ENCODE results near the gene NKG7. TPM values are rescaled to one million over a fixed set of nuclear protein-coding genes. Genes with fewer than 3 reads are reported as not detected.

The NKG7 gene
- total and polyA plus RNA-seq, 11 donors: 1.0 to 31.2 (median 2.4) TPM; not detected in 2

DNA sequence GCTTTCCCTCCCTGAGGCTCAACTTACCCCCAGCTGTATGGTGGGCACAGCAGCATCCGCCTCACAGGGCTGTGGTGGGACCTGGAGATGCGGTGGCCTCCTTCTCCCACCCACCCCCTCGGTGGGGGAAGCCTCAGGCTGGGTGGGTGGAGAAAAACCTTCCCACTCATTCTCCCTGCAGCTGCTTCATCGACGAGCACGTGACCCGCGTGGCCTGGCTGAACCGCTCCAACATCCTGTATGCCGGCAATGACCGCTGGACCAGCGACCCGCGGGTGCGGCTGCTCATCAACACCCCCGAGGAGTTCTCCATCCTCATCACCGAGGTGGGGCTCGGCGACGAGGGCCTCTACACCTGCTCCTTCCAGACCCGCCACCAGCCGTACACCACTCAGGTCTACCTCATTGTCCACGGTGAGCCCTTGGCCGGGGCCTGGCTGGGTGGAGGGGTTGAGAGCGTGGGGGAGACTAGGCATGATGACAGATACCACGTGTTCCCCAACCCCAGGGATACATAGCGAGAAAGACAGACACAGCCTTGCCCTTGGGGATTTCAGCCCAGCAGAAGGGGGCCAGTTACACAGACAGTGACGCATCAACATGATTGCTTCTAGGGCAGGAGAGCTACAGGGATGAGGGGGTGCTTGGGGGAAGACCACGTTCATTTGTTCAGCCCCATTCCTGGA lies 48.8 kb downstream of the NKG7 start:
- DNase-seq (no peak), ATAC-seq (no peak)
- Histone ChIP-seq H3K9me3 (no peaks in the 10 kb centered on the region), H3K27me3 (peaks cover 19 to 52% (median 29%) of the 10 kb centered on the region in 9 donors), H3K4me1 (peaks cover 0 to 17% (median 4%) of the 10 kb centered on the region in 12 donors), H3K4me3 (no peak overlapping the region), H3K36me3 (no peaks in the 10 kb centered on the region), H3K27ac (no peak overlapping the region)
- TF ChIP-seq, protein P1, sequence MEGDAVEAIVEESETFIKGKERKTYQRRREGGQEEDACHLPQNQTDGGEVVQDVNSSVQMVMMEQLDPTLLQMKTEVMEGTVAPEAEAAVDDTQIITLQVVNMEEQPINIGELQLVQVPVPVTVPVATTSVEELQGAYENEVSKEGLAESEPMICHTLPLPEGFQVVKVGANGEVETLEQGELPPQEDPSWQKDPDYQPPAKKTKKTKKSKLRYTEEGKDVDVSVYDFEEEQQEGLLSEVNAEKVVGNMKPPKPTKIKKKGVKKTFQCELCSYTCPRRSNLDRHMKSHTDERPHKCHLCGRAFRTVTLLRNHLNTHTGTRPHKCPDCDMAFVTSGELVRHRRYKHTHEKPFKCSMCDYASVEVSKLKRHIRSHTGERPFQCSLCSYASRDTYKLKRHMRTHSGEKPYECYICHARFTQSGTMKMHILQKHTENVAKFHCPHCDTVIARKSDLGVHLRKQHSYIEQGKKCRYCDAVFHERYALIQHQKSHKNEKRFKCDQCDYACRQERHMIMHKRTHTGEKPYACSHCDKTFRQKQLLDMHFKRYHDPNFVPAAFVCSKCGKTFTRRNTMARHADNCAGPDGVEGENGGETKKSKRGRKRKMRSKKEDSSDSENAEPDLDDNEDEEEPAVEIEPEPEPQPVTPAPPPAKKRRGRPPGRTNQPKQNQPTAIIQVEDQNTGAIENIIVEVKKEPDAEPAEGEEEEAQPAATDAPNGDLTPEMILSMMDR (IDR thresholded peaks at IDR 0.05): no peak
- no peak for TF ChIP-seq POLR2A (IDR thresholded peaks at IDR 0.05)
- intact Hi-C loops (cut with DNase I): no loop called here
- WGBS, 4 donors: 68 to 77% (median 73%) methylated on average over 28 to 29 of the region's 29 CpGs

DNA sequence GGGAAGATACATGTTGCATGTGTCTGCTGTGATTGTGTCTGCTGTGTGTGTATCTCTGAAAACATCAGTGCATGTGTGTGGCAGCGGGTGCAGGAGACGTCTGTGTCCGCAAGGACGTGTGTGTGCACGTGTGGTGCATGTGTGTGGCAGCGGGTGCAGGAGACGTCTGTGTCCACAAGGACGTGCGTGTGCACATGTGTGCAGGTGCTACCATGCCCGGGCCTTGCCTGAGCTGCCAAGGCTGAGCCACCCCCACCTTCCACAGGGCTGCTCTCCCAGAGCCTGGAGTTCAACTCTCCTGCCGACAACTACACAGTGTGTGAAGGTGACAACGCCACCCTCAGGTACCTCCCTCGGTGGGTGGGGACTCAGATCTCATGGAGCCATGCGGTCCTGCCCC lies 50.7 kb downstream of the NKG7 start:
- Histone ChIP-seq H3K9me3 (no peaks in the 10 kb centered on the region), H3K27ac (no peak overlapping the region), H3K4me1 (peaks cover 0 to 2% (median 0%) of the 10 kb centered on the region in 12 donors), H3K36me3 (no peaks in the 10 kb centered on the region), H3K27me3 (peaks cover 1 to 44% (median 11%) of the 10 kb centered on the region in 9 donors), H3K4me3 (no peak overlapping the region)
- TF ChIP-seq, protein P1 (IDR thresholded peaks at IDR 0.05): no peak
- no peak for TF ChIP-seq POLR2A (IDR thresholded peaks at IDR 0.05)
- DNase-seq: no peak
- ATAC-seq: no peak
- intact Hi-C loops (cut with DNase I): no loop called here
- WGBS, 4 donors: 68 to 77% (median 74%) methylated on average over 14 of the region's 14 CpGs

Other genes starting within 250 kb of the NKG7 start
- 10 to 100 TPM in 1 of 9 donors, 1 to 10 TPM in 6, under 1 TPM in 2; 0.35 to 18.5 (median 1.7) TPM for gene SIGLEC9, start 247.7 kb downstream of the NKG7 start, total RNA-seq
- 1 to 10 TPM in 1 of 2 donors, under 1 TPM in 1; 0.27 to 2.0 TPM for gene SIGLEC9, start 247.7 kb downstream of the NKG7 start, polyA plus RNA-seq
- 1 to 10 TPM in 3 of 9 donors, under 1 TPM in 4, not detected in 2; 0.51 to 6.1 (median 0.63) TPM for gene SIGLEC7, start 230.4 kb downstream of the NKG7 start, total RNA-seq
- gene SIGLEC7, start 230.4 kb downstream of the NKG7 start, polyA plus RNA-seq: 1 to 10 TPM; 1.0 to 1.2 TPM
- gene CD33, start 147.6 kb downstream of the NKG7 start, total RNA-seq: 10 to 100 TPM in 2 of 9 donors, 1 to 10 TPM in 7; 1.1 to 46.6 (median 3.2) TPM
- gene CD33, start 147.6 kb downstream of the NKG7 start, polyA plus RNA-seq: 1 to 10 TPM; 1.7 to 2.3 TPM
- not detected for gene SIGLECL1, start 121.6 kb downstream of the NKG7 start, total RNA-seq
- gene SIGLECL1, start 121.6 kb downstream of the NKG7 start, polyA plus RNA-seq: not detected
- gene IGLON5, start 61.0 kb downstream of the NKG7 start, total RNA-seq: under 1 TPM in 1 of 9 donors, not detected in 8; 0.09 TPM
- gene IGLON5, start 61.0 kb downstream of the NKG7 start, polyA plus RNA-seq: under 1 TPM in 1 of 2 donors, not detected in 1; 0.10 TPM
- 1 to 10 TPM in 2 of 9 donors, under 1 TPM in 7; 0.40 to 1.2 (median 0.74) TPM for gene VSIG10L, start 30.5 kb downstream of the NKG7 start, total RNA-seq
- 1 to 10 TPM; 1.2 to 1.7 TPM for gene VSIG10L, start 30.5 kb downstream of the NKG7 start, polyA plus RNA-seq
- 100 to 1,000 TPM; 206 to 835 (median 280) TPM for gene ETFB, start 6.3 kb downstream of the NKG7 start, total RNA-seq
- gene ETFB, start 6.3 kb downstream of the NKG7 start, polyA plus RNA-seq: 100 to 1,000 TPM; 301 to 675 TPM
- gene CLDND2, start 3.7 kb downstream of the NKG7 start, total RNA-seq: 1 to 10 TPM in 3 of 9 donors, under 1 TPM in 3, not detected in 3; 0.46 to 2.3 (median 0.92) TPM
- not detected for gene CLDND2, start 3.7 kb downstream of the NKG7 start, polyA plus RNA-seq
- not detected for gene LIM2, start 15.3 kb upstream of the NKG7 start, total RNA-seq
- gene LIM2, start 15.3 kb upstream of the NKG7 start, polyA plus RNA-seq: not detected
- not detected for gene C19orf84, start 17.9 kb upstream of the NKG7 start, total RNA-seq
- gene C19orf84, start 17.9 kb upstream of the NKG7 start, polyA plus RNA-seq: not detected
- gene SIGLEC10, start 45.0 kb upstream of the NKG7 start, total RNA-seq: 1 to 10 TPM in 4 of 9 donors, under 1 TPM in 5; 0.18 to 7.5 (median 0.58) TPM
- gene SIGLEC10, start 45.0 kb upstream of the NKG7 start, polyA plus RNA-seq: 1 to 10 TPM in 1 of 2 donors, under 1 TPM in 1; 0.08 to 1.7 TPM
- under 1 TPM in 2 of 9 donors, not detected in 7; 0.12 to 0.48 TPM for gene SIGLEC8, start 85.8 kb upstream of the NKG7 start, total RNA-seq
- gene SIGLEC8, start 85.8 kb upstream of the NKG7 start, polyA plus RNA-seq: not detected
- gene CEACAM18, start 105.9 kb upstream of the NKG7 start, total RNA-seq: not detected
- not detected for gene CEACAM18, start 105.9 kb upstream of the NKG7 start, polyA plus RNA-seq
- under 1 TPM in 4 of 9 donors, not detected in 5; 0.20 to 0.43 (median 0.24) TPM for gene SIGLEC12, start 129.1 kb upstream of the NKG7 start, total RNA-seq
- gene SIGLEC12, start 129.1 kb upstream of the NKG7 start, polyA plus RNA-seq: under 1 TPM in 1 of 2 donors, not detected in 1; 0.15 TPM
- under 1 TPM in 5 of 9 donors, not detected in 4; 0.23 to 0.40 (median 0.25) TPM for gene SIGLEC6, start 159.0 kb upstream of the NKG7 start, total RNA-seq
- gene SIGLEC6, start 159.0 kb upstream of the NKG7 start, polyA plus RNA-seq: under 1 TPM in 1 of 2 donors, not detected in 1; 0.10 TPM
- gene ZNF175, start 198.6 kb upstream of the NKG7 start, total RNA-seq: 10 to 100 TPM in 3 of 9 donors, 1 to 10 TPM in 6; 2.5 to 13.7 (median 8.7) TPM
- gene ZNF175, start 198.6 kb upstream of the NKG7 start, polyA plus RNA-seq: 1 to 10 TPM; 2.9 to 4.8 TPM